Duodenal mucosa (tissue), 2 donors: ENCODE results near the gene PALLD.

Experiments
- H3K27ac ChIP-seq: one replicate; pipeline ENCODE4 v1.7.0; 2013; ENCODE audit warnings: low read depth, low read length
- H3K27me3 ChIP-seq, 2 donors: one replicate each; pipeline ENCODE4 v1.7.0; 2013; ENCODE audit warnings: low read length in 2 of 2, control low read depth in 1 of 2; ENCODE audit not compliant: insufficient read depth in 2 of 2, control insufficient read depth in 1 of 2
- H3K36me3 ChIP-seq, 2 donors: one replicate each; pipeline ENCODE4 v1.7.0; 2013; ENCODE audit warnings: low read length in 2 of 2, control low read depth in 1 of 2; ENCODE audit not compliant: insufficient read depth in 2 of 2, control insufficient read depth in 1 of 2
- H3K4me1 ChIP-seq, 2 donors: one replicate each; pipeline ENCODE4 v1.7.0; 2013; ENCODE audit warnings: low read length in 2 of 2, control low read depth in 1 of 2; ENCODE audit not compliant: insufficient read depth in 2 of 2, control insufficient read depth in 1 of 2
- H3K4me3 ChIP-seq, 2 donors: one replicate each; pipeline ENCODE4 v1.7.0; 2013; ENCODE audit warnings: low read length in 2 of 2, low read depth in 1 of 2
- H3K9ac ChIP-seq, 2 donors: one replicate each; pipeline ENCODE4 v1.7.0; 2013; ENCODE audit warnings: low read length in 2 of 2, low read depth in 1 of 2
- H3K9me3 ChIP-seq, 2 donors: one replicate each; pipeline ENCODE4 v1.7.0; 2013; ENCODE audit warnings: low read length in 2 of 2, control low read depth in 1 of 2; ENCODE audit not compliant: control insufficient read depth in 1 of 2

The PALLD gene

GRCh38 chr4:168776382-168776781, 279.5 kb downstream of the PALLD start:
- Histone ChIP-seq H3K9me3 (peaks cover 3 to 15% of the 10 kb centered on the region in 2 donors), H3K4me1 (peaks cover 14 to 20% of the 10 kb centered on the region in 2 donors), H3K27me3 (no peaks in the 10 kb centered on the region), H3K4me3 (no peak overlapping the region), H3K9ac (no peak overlapping the region), H3K27ac (no peak overlapping the region), H3K36me3 (peaks cover 0 to 3% of the 10 kb centered on the region in 2 donors)

- Histone ChIP-seq H3K4me1 (peaks cover 4 to 11% of the 10 kb centered on the region in 2 donors), H3K27me3 (no peaks in the 10 kb centered on the region), H3K9ac (no peak overlapping the region), H3K36me3 (peaks cover 0 to 3% of the 10 kb centered on the region in 2 donors), H3K27ac (no peak overlapping the region), H3K9me3 (peaks cover 3 to 15% of the 10 kb centered on the region in 2 donors), H3K4me3 (no peak overlapping the region)
Measured at GRCh38 chr4:168777277-168777965, 280.6 kb downstream of the PALLD start.

- H3K4me1 ChIP-seq = peaks cover 0 to 3% of the 10 kb centered on the region in 2 donors
- H3K9ac ChIP-seq = no peak overlapping the region
- peaks cover 0 to 7% of the 10 kb centered on the region in 2 donors for H3K9me3 ChIP-seq
- H3K27ac ChIP-seq = no peak overlapping the region
- H3K36me3 ChIP-seq = no peaks in the 10 kb centered on the region
- no peaks in the 10 kb centered on the region for H3K27me3 ChIP-seq
- H3K4me3 ChIP-seq = no peak overlapping the region
Measured at GRCh38 chr4:168781341-168781740, 284.5 kb downstream of the PALLD start.

GRCh38 chr4:168781926-168782325, 285.1 kb downstream of the PALLD start:
- H3K9me3 ChIP-seq = peaks cover 0 to under 1% of the 10 kb centered on the region in 2 donors
- H3K4me3 ChIP-seq = no peak overlapping the region
- peaks cover under 1 to 3% of the 10 kb centered on the region in 2 donors for H3K4me1 ChIP-seq
- H3K9ac ChIP-seq = no peak overlapping the region
- H3K27me3 ChIP-seq = no peaks in the 10 kb centered on the region
- no peaks in the 10 kb centered on the region for H3K36me3 ChIP-seq
- no peak overlapping the region for H3K27ac ChIP-seq

- H3K9ac ChIP-seq = no peak overlapping the region
- H3K36me3 ChIP-seq = no peaks in the 10 kb centered on the region
- peaks cover 5 to 6% of the 10 kb centered on the region in 2 donors for H3K4me1 ChIP-seq
- no peak overlapping the region for H3K4me3 ChIP-seq
- no peaks in the 10 kb centered on the region for H3K27me3 ChIP-seq
- no peaks in the 10 kb centered on the region for H3K9me3 ChIP-seq
- no peak overlapping the region for H3K27ac ChIP-seq
Measured at GRCh38 chr4:168782439-168782838, 285.6 kb downstream of the PALLD start.

GRCh38 chr4:168784786-168785461, 288.1 kb downstream of the PALLD start:
- Histone ChIP-seq H3K4me1 (peaks cover 8 to 9% of the 10 kb centered on the region in 2 donors), H3K27ac (no peak overlapping the region)

GRCh38 chr4:168787334-168787733, 290.5 kb downstream of the PALLD start:
- H3K4me1 ChIP-seq = peaks cover 8 to 9% of the 10 kb centered on the region in 2 donors
- no peaks in the 10 kb centered on the region for H3K9me3 ChIP-seq
- no peaks in the 10 kb centered on the region for H3K27me3 ChIP-seq
- peak overlapping the region; percentile 25 to 42 for H3K4me3 ChIP-seq
- H3K36me3 ChIP-seq = no peaks in the 10 kb centered on the region
- no peak overlapping the region for H3K27ac ChIP-seq
- no peak overlapping the region for H3K9ac ChIP-seq

More at GRCh38 chr4:168784786-168785461, 288.1 kb downstream of the PALLD start:
- no peaks in the 10 kb centered on the region for H3K9me3 ChIP-seq
- no peak overlapping the region for H3K9ac ChIP-seq
- H3K36me3 ChIP-seq = no peaks in the 10 kb centered on the region
- no peaks in the 10 kb centered on the region for H3K27me3 ChIP-seq
- H3K4me3 ChIP-seq = no peak overlapping the region

GRCh38 chr4:168787801-168788595, 291.1 kb downstream of the PALLD start:
- Histone ChIP-seq H3K36me3 (no peaks in the 10 kb centered on the region), H3K27ac (no peak overlapping the region), H3K27me3 (no peaks in the 10 kb centered on the region), H3K9me3 (no peaks in the 10 kb centered on the region), H3K4me1 (peaks cover 8 to 9% of the 10 kb centered on the region in 2 donors), H3K4me3 (peak overlapping the region; percentile 25 to 42), H3K9ac (no peak overlapping the region)

- peaks cover 8 to 9% of the 10 kb centered on the region in 2 donors for H3K4me1 ChIP-seq
- no peaks in the 10 kb centered on the region for H3K9me3 ChIP-seq
- no peak overlapping the region for H3K27ac ChIP-seq
- no peaks in the 10 kb centered on the region for H3K36me3 ChIP-seq
- H3K9ac ChIP-seq = no peak overlapping the region
- no peak overlapping the region for H3K4me3 ChIP-seq
- H3K27me3 ChIP-seq = no peaks in the 10 kb centered on the region
Measured at GRCh38 chr4:168790898-168791297, 294.0 kb downstream of the PALLD start.

- Histone ChIP-seq H3K27me3 (no peaks in the 10 kb centered on the region), H3K27ac (no peak overlapping the region), H3K36me3 (no peaks in the 10 kb centered on the region), H3K9ac (no peak overlapping the region), H3K9me3 (no peaks in the 10 kb centered on the region), H3K4me1 (peaks cover 12% of the 10 kb centered on the region in 2 donors), H3K4me3 (no peak overlapping the region)
Measured at GRCh38 chr4:168791376-168791775, 294.5 kb downstream of the PALLD start.
